Testis (tissue), 3 donors: ENCODE data around the gene NECAB2. TPM values are rescaled to one million over a fixed set of nuclear protein-coding genes. Genes with fewer than 3 reads are reported as not detected.

Experiments used
- DNase-seq: peaks from one replicate; pipeline ENCODE4 v3.0.0-alpha.2; 2019
- H3K27ac ChIP-seq, 2 donors: fragments of 200-600 bp; sonication (generic); one replicate each; pipeline ENCODE4 v1.5.1; 2019
- H3K27me3 ChIP-seq: fragments of 200-600 bp; sonication (generic); one replicate; pipeline ENCODE4 v1.5.1; 2019
- H3K36me3 ChIP-seq: fragments of 200-600 bp; sonication (generic); one replicate; pipeline ENCODE4 v1.5.1; 2017; ENCODE audit warnings: low read depth; ENCODE audit errors: missing control alignments
- H3K4me1 ChIP-seq: fragments of 200-600 bp; sonication (generic); one replicate; pipeline ENCODE4 v1.5.1; 2019
- H3K4me3 ChIP-seq, 2 donors: fragments of 200-600 bp; sonication (generic); one replicate each; pipeline ENCODE4 v1.5.1; 2017 to 2019
- H3K9me3 ChIP-seq: fragments of 200-600 bp; sonication (generic); one replicate; pipeline ENCODE4 v1.5.1; 2017
- POLR2A ChIP-seq: fragments of 450-650 bp; IDR thresholded peaks from one replicate; pipeline ENCODE4 v1.6.1; 2017; ENCODE audit warnings: antibody characterized with exemption, mild to moderate bottlenecking, moderate library complexity
- WGBS, 2 donors: methylation state at CpG; one replicate each; pipeline ENCODE4 v1.1.5; 2018; 5-methylcytosine and 5-hydroxymethylcytosine counted together
- intact Hi-C: fragments of 100-400 bp; cut with DNase I; formaldehyde crosslinking; loops from one replicate; pipeline ENCODE4 v1.15.1; 2023; ENCODE audit warnings: low total_unique reads
- polyA plus RNA-seq: library from polyadenylated mRNA; stranded (reverse); fragments of 350-450 nt; fragmentation: Illumina TruSeq; extraction: RNeasy Lipid Tissue Mini Kit (QIAGEN cat#74804); gene quantifications from one replicate; pipeline ENCODE4 v1.2.3, GENCODE V29; 2014; ENCODE audit warnings: low read depth, low replicate concordance; ENCODE audit not compliant: insufficient read depth
- small RNA-seq, 2 donors: library from RNA; depleted of rRNA; stranded (forward); fragments of <200 nt; gene quantifications; one replicate each; pipeline ENCODE3, GENCODE V24; 2016
- total RNA-seq, 2 donors: library from RNA; depleted of rRNA; stranded (reverse); fragments of >200 nt; gene quantifications; one replicate each; pipeline ENCODE4 v1.2.3, GENCODE V29; 2016
- TF ChIP-seq, protein P1 (sequence below), 3 experiments: fragments of 450-650 bp in 2 of 3; fragments of 200-600 bp in 1 of 3; sonication (generic) in 1 of 3; IDR thresholded peaks; one replicate each; pipeline ENCODE4 v1.5.1; 2016 to 2019; ENCODE audit warnings: antibody characterized with exemption in 3 of 3, mild to moderate bottlenecking in 2 of 3, moderate library complexity in 1 of 3

The NECAB2 gene
- total and polyA plus RNA-seq, 3 donors from 2014 or later: 9.5 to 13.9 (median 12.9) TPM

DNA sequence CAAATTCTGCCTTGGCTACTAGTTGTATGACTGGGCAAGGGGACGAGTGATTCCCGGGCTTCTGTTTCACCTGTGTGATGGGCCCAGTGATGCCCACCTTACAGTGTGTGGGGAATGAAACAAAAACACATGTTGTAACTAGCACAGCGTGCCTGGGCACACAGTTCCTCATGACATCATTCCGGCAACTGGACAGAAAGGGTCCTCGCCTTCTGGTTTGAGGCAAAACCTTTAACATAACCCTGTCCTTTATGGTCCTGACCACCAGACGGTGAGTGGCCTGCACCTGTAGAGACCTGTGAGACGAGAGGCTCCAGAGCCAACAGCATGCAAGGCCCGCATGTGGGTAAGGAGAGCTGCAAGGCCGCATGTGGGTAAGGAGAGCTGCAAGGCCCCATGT, 82.3 kb downstream of the NECAB2 start:
- DNase-seq: no peak
- Histone ChIP-seq H3K36me3 (no peaks in the 10 kb centered on the region), H3K9me3 (no peaks in the 10 kb centered on the region), H3K4me1 (peaks cover 3% of the 10 kb centered on the region), H3K27me3 (no peaks in the 10 kb centered on the region), H3K4me3 (no peak overlapping the region), H3K27ac (no peak overlapping the region)
- 90 to 95% methylated on average over 9 of the region's 9 CpGs for WGBS, 2 donors
- TF ChIP-seq POLR2A: no peak
- TF ChIP-seq, protein P1, sequence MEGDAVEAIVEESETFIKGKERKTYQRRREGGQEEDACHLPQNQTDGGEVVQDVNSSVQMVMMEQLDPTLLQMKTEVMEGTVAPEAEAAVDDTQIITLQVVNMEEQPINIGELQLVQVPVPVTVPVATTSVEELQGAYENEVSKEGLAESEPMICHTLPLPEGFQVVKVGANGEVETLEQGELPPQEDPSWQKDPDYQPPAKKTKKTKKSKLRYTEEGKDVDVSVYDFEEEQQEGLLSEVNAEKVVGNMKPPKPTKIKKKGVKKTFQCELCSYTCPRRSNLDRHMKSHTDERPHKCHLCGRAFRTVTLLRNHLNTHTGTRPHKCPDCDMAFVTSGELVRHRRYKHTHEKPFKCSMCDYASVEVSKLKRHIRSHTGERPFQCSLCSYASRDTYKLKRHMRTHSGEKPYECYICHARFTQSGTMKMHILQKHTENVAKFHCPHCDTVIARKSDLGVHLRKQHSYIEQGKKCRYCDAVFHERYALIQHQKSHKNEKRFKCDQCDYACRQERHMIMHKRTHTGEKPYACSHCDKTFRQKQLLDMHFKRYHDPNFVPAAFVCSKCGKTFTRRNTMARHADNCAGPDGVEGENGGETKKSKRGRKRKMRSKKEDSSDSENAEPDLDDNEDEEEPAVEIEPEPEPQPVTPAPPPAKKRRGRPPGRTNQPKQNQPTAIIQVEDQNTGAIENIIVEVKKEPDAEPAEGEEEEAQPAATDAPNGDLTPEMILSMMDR (IDR thresholded peaks at IDR 0.05): no peak
- intact Hi-C loops: no loop called here

DNA sequence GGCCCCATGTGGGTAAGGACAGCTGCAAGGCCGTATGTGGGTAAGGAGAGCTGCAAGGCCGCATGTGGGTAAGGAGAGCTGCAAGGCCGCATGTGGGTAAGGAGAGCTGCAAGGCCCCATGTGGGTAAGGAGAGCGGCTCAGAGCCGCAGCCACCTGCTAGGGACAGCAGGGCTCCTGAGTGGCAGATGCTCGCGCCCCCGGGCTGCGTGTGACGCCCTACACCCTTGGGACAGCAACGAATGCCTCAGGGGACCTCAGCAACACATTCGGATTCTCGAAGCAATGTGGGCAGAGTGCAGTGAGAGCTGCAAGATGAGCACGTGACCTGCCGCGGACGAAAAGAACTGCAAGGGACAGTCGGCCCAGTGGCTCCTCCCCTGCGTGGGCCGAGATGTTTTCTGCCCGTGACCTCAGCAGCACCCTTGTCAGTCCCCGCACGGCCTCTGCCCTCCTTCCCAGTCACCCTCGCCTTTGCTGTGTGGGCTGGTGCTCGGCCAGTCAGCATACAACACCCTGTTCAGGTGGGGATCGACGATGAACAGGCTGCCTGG, 84.1 kb downstream of the NECAB2 start:
- intact Hi-C loops: no loop called here

More for the DNA sequence above, 84.1 kb downstream of the NECAB2 start:
- peak; percentile 59 for DNase-seq
- H3K27me3 ChIP-seq: no peaks in the 10 kb centered on the region
- peaks cover 15% of the 10 kb centered on the region for H3K4me1 ChIP-seq
- H3K36me3 ChIP-seq: no peaks in the 10 kb centered on the region
- no peak for TF ChIP-seq POLR2A
- TF ChIP-seq, protein P1 (IDR thresholded peaks at IDR 0.05): no peak
- no peaks in the 10 kb centered on the region for H3K9me3 ChIP-seq
- H3K4me3 ChIP-seq: no peak overlapping the region
- no peak overlapping the region for H3K27ac ChIP-seq
- WGBS, 2 donors: 79 to 82% methylated on average over 26 to 27 of the region's 27 CpGs

Small RNA genes lying within 50 kb of the gene (small RNA-seq; reads per million reads assigned to genes)
- 0 reads per million in 2 donors for gene RNA5SP432

Other genes starting within 250 kb of the NECAB2 start
- gene HSBP1, start 160.3 kb upstream of the NECAB2 start, total RNA-seq: 10 to 100 TPM; 42.9 to 43.7 TPM
- 278 TPM for gene HSBP1, start 160.3 kb upstream of the NECAB2 start, polyA plus RNA-seq
- 10 to 100 TPM; 15.1 to 22.1 TPM for gene MLYCD, start 69.1 kb upstream of the NECAB2 start, total RNA-seq
- gene MLYCD, start 69.1 kb upstream of the NECAB2 start, polyA plus RNA-seq: 4.5 TPM
- 10 to 100 TPM; 12.3 to 13.5 TPM for gene OSGIN1, start 15.0 kb upstream of the NECAB2 start, total RNA-seq
- 18.5 TPM for gene OSGIN1, start 15.0 kb upstream of the NECAB2 start, polyA plus RNA-seq
- gene SLC38A8, start 74.6 kb downstream of the NECAB2 start, total RNA-seq: under 1 TPM; 0.39 to 0.43 TPM
- gene SLC38A8, start 74.6 kb downstream of the NECAB2 start, polyA plus RNA-seq: 0.33 TPM
- 100 to 1,000 TPM; 104 to 122 TPM for gene MBTPS1, start 148.7 kb downstream of the NECAB2 start, total RNA-seq
- gene MBTPS1, start 148.7 kb downstream of the NECAB2 start, polyA plus RNA-seq: 59.0 TPM
- gene HSDL1, start 176.9 kb downstream of the NECAB2 start, total RNA-seq: 10 to 100 TPM; 31.3 to 37.9 TPM
- 29.0 TPM for gene HSDL1, start 176.9 kb downstream of the NECAB2 start, polyA plus RNA-seq
- gene DNAAF1, start 177.1 kb downstream of the NECAB2 start, total RNA-seq: 10 to 100 TPM; 50.9 to 89.4 TPM
- gene DNAAF1, start 177.1 kb downstream of the NECAB2 start, polyA plus RNA-seq: 161 TPM
- gene TAF1C, start 218.8 kb downstream of the NECAB2 start, total RNA-seq: 100 to 1,000 TPM; 101 TPM
- 42.1 TPM for gene TAF1C, start 218.8 kb downstream of the NECAB2 start, polyA plus RNA-seq
- gene ADAD2, start 222.9 kb downstream of the NECAB2 start, total RNA-seq: 100 to 1,000 TPM in 1 of 2 donors, 10 to 100 TPM in 1; 98.4 to 133 TPM
- gene ADAD2, start 222.9 kb downstream of the NECAB2 start, polyA plus RNA-seq: 174 TPM